Thyroid gland (tissue), 4 donors: Measurements from ENCODE around the gene TMEM185A.
"Not testable (repeated sequence)": the region's sequence is repeated elsewhere in the genome, so short reads cannot be mapped to it uniquely, and the experiment has no call there.

ENCODE experiments used
- POLR2A ChIP-seq, 2 donors: fragments of 450-650 bp; IDR thresholded peaks; one replicate each; pipeline ENCODE4 v1.6.1; 2017; ENCODE audit warnings: antibody characterized with exemption in 2 of 2, mild to moderate bottlenecking in 2 of 2, moderate library complexity in 1 of 2
- TF ChIP-seq, protein P1 (sequence below), 6 experiments: fragments of 200-600 bp in 3 of 6; fragments of 450-650 bp in 3 of 6; sonication (generic) in 3 of 6; IDR thresholded peaks; one replicate each; pipeline ENCODE4 v1.5.1; 2016 to 2019; ENCODE audit warnings: antibody characterized with exemption in 6 of 6, mild to moderate bottlenecking in 2 of 6, inconsistent platforms in 1 of 6, moderate library complexity in 1 of 6

DNA sequence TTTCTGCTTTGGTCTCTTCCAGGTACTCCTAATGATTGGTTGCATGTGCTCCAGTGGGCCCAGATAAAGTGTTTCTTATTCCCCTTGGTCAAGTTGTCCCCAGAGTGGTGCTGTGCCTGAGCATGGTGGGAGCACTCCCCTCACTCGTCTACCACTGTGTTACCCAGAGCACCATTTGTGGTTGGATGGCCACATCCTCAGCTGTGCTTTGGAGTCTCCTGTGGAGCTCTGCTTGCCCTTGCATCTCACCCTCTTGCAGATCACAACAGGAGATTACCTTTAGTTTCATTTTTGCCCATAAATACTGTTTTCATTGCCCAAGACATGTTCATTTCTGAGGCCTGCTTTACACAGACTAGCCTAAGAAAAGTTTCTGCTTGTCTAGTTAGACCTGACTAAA lies 81.1 kb downstream of the TMEM185A start:
- TF ChIP-seq, protein P1, sequence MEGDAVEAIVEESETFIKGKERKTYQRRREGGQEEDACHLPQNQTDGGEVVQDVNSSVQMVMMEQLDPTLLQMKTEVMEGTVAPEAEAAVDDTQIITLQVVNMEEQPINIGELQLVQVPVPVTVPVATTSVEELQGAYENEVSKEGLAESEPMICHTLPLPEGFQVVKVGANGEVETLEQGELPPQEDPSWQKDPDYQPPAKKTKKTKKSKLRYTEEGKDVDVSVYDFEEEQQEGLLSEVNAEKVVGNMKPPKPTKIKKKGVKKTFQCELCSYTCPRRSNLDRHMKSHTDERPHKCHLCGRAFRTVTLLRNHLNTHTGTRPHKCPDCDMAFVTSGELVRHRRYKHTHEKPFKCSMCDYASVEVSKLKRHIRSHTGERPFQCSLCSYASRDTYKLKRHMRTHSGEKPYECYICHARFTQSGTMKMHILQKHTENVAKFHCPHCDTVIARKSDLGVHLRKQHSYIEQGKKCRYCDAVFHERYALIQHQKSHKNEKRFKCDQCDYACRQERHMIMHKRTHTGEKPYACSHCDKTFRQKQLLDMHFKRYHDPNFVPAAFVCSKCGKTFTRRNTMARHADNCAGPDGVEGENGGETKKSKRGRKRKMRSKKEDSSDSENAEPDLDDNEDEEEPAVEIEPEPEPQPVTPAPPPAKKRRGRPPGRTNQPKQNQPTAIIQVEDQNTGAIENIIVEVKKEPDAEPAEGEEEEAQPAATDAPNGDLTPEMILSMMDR (IDR thresholded peaks at IDR 0.05): not testable (repeated sequence)
- TF ChIP-seq POLR2A (IDR thresholded peaks at IDR 0.05): not testable (repeated sequence)
